ENCODE results near the gene SDK1. TPM values are rescaled to one million over a fixed set of nuclear protein-coding genes. Genes with fewer than 3 reads are reported as not detected.

The SDK1 gene
- total RNA-seq, 4 donors from 2014 or later: 3.7 to 80.9 (median 13.1) TPM

- DNase-seq: no peak
- TF ChIP-seq CTCF (IDR thresholded peaks at IDR 0.05) (no peak), POLR2A (IDR thresholded peaks at IDR 0.05) (no peak)
- no peaks in the 10 kb centered on the region for H3K9me3 ChIP-seq
- H3K27me3 ChIP-seq: no peaks in the 10 kb centered on the region
- H3K4me1 ChIP-seq: no peaks in the 10 kb centered on the region
- no peak overlapping the region for H3K27ac ChIP-seq
- no peak overlapping the region for H3K4me3 ChIP-seq
- no peaks in the 10 kb centered on the region for H3K36me3 ChIP-seq
These were observed 592.7 kb downstream of the SDK1 start for GRCh38 chr7:3893789-3894153.

- Histone ChIP-seq H3K4me1 (no peaks in the 10 kb centered on the region), H3K27me3 (no peaks in the 10 kb centered on the region), H3K27ac (no peak overlapping the region), H3K4me3 (no peak overlapping the region), H3K9me3 (no peaks in the 10 kb centered on the region), H3K36me3 (no peaks in the 10 kb centered on the region)
- DNase-seq: no peak
- TF ChIP-seq CTCF (IDR thresholded peaks at IDR 0.05) (no peak), POLR2A (IDR thresholded peaks at IDR 0.05) (no peak)
These were observed 594.5 kb downstream of the SDK1 start for GRCh38 chr7:3895341-3896116.

- no peaks in the 10 kb centered on the region for H3K36me3 ChIP-seq
- no peak overlapping the region for H3K4me3 ChIP-seq
- H3K27me3 ChIP-seq: no peaks in the 10 kb centered on the region
- no peaks in the 10 kb centered on the region for H3K9me3 ChIP-seq
- H3K27ac ChIP-seq: peak overlapping the region in 1 of 4 donors; percentile 31
- TF ChIP-seq POLR2A (IDR thresholded peaks at IDR 0.05) (no peak), CTCF (IDR thresholded peaks at IDR 0.05) (no peak)
- no peaks in the 10 kb centered on the region for H3K4me1 ChIP-seq
- DNase-seq: no peak
These were observed 595.2 kb downstream of the SDK1 start for GRCh38 chr7:3896169-3896765.

- TF ChIP-seq POLR2A (IDR thresholded peaks at IDR 0.05): no peak
- TF ChIP-seq CTCF (IDR thresholded peaks at IDR 0.05): peak; percentile 71 to 86 (median 76)
- no peak overlapping the region for H3K27ac ChIP-seq
These were observed 596.6 kb downstream of the SDK1 start for GRCh38 chr7:3897430-3898372.

GRCh38 chr7:3899559-3899991, 598.5 kb downstream of the SDK1 start:
- Histone ChIP-seq H3K27ac (no peak overlapping the region), H3K9me3 (no peaks in the 10 kb centered on the region), H3K4me3 (no peak overlapping the region), H3K36me3 (no peaks in the 10 kb centered on the region), H3K27me3 (peaks cover 0 to 4% of the 10 kb centered on the region in 2 donors), H3K4me1 (no peaks in the 10 kb centered on the region)
- DNase-seq: no peak
- TF ChIP-seq POLR2A (IDR thresholded peaks at IDR 0.05) (no peak), CTCF (IDR thresholded peaks at IDR 0.05) (no peak)

More at GRCh38 chr7:3897430-3898372, 596.6 kb downstream of the SDK1 start:
- peaks cover 0 to under 1% of the 10 kb centered on the region in 2 donors for H3K27me3 ChIP-seq
- no peaks in the 10 kb centered on the region for H3K9me3 ChIP-seq
- DNase-seq: peak in 2 of 3 donors; percentile 34 to 74
- H3K4me3 ChIP-seq: no peak overlapping the region
- H3K4me1 ChIP-seq: no peaks in the 10 kb centered on the region
- H3K36me3 ChIP-seq: no peaks in the 10 kb centered on the region
